Naive B cell (primary cell): ENCODE results near the gene XDH. TPM values are rescaled to one million over a fixed set of nuclear protein-coding genes. Genes with fewer than 3 reads are reported as not detected.
A peak's percentile ranks its signal among the peaks of the same experiment; 100 is the strongest.

Source experiments
- ATAC-seq, 2 donors: fragments of 150-1000 bp; cut with Tn5 transposase; 2 replicates each; pipeline ENCODE4 v1.10.0; 2021; ENCODE audit warnings: low read depth in 2 of 2, mild to moderate bottlenecking in 2 of 2, moderate library complexity in 2 of 2
- DNase-seq: peaks from one replicate; pipeline ENCODE4 v3.0.0; 2022
- H3K27ac Mint-ChIP-seq, 6 donors: one replicate each; pipeline ENCODE4 v1.8.0; 2020 to 2022; ENCODE audit warnings: mild to moderate bottlenecking in 6 of 6, mixed read lengths in 6 of 6, moderate library complexity in 5 of 6, inconsistent platforms in 2 of 6
- H3K27me3 Mint-ChIP-seq, 3 donors: one replicate each; pipeline ENCODE4 v1.8.0; 2021 to 2022; ENCODE audit warnings: mixed read lengths in 3 of 3, mild to moderate bottlenecking in 1 of 3
- H3K36me3 Mint-ChIP-seq, 2 donors: one replicate each; pipeline ENCODE4 v1.8.0; 2020 to 2022; ENCODE audit warnings: mixed read lengths in 2 of 2, inconsistent platforms in 1 of 2, mild to moderate bottlenecking in 1 of 2
- H3K4me1 Mint-ChIP-seq, 3 donors: one replicate each; pipeline ENCODE4 v1.8.0; 2020 to 2022; ENCODE audit warnings: mixed read lengths in 3 of 3, inconsistent platforms in 1 of 3, mild to moderate bottlenecking in 1 of 3, moderate library complexity in 1 of 3
- H3K4me3 Mint-ChIP-seq, 8 donors: one replicate each; pipeline ENCODE4 v1.8.0; 2020 to 2022; ENCODE audit warnings: mild to moderate bottlenecking in 8 of 8, mixed read lengths in 8 of 8, moderate library complexity in 8 of 8, inconsistent platforms in 2 of 8
- H3K9me3 Mint-ChIP-seq, 7 donors: one replicate each; pipeline ENCODE4 v1.8.0; 2020 to 2022; ENCODE audit warnings: mixed read lengths in 7 of 7, mild to moderate bottlenecking in 5 of 7, inconsistent platforms in 2 of 7, moderate library complexity in 1 of 7
- polyA plus RNA-seq, 6 donors: library from polyadenylated mRNA; unstranded; fragments of 300-500 nt; fragmentation: Illumina TruSeq; gene quantifications; one replicate each; pipeline ENCODE4 v1.2.3, GENCODE V29; 2021; ENCODE audit warnings: low read depth in 6 of 6

XDH gene
- polyA plus RNA-seq, 6 donors from 2014 or later, result not detected

GRCh38 chr2:31378389-31378788 lies 36.2 kb downstream of the XDH start:
- Mint-ChIP-seq H3K27me3 (peaks cover 7 to 17% (median 7%) of the 10 kb centered on the region in 3 donors), H3K4me3 (no peak overlapping the region), H3K27ac (no peak overlapping the region), H3K9me3 (peaks cover 0 to 2% (median 0%) of the 10 kb centered on the region in 7 donors), H3K4me1 (peaks cover 0 to 3% (median 0%) of the 10 kb centered on the region in 3 donors), H3K36me3 (no peaks in the 10 kb centered on the region)
- DNase-seq, result no peak
- ATAC-seq, result no peak

GRCh38 chr2:31373127-31373526 lies 41.4 kb downstream of the XDH start:
- H3K4me3 Mint-ChIP-seq, result no peak overlapping the region
- DNase-seq, result no peak
- H3K27me3 Mint-ChIP-seq, result peaks cover 0 to 11% (median 7%) of the 10 kb centered on the region in 3 donors
- peaks cover 0 to 2% (median 0%) of the 10 kb centered on the region in 7 donors for H3K9me3 Mint-ChIP-seq
- H3K27ac Mint-ChIP-seq, result peak overlapping the region in 1 of 6 donors; percentile 43
- H3K36me3 Mint-ChIP-seq, result no peaks in the 10 kb centered on the region
- peaks cover 0 to 3% (median 0%) of the 10 kb centered on the region in 3 donors for H3K4me1 Mint-ChIP-seq
- no peak for ATAC-seq

GRCh38 chr2:31372097-31372496 lies 42.4 kb downstream of the XDH start:
- Mint-ChIP-seq H3K9me3 (peaks cover 0 to 2% (median 0%) of the 10 kb centered on the region in 7 donors), H3K36me3 (no peaks in the 10 kb centered on the region), H3K4me1 (no peaks in the 10 kb centered on the region), H3K4me3 (no peak overlapping the region), H3K27me3 (peaks cover 0 to 11% (median 7%) of the 10 kb centered on the region in 3 donors), H3K27ac (no peak overlapping the region)
- ATAC-seq (no peak), DNase-seq (no peak)

- Mint-ChIP-seq H3K27me3 (peaks cover 0 to 11% (median 7%) of the 10 kb centered on the region in 3 donors), H3K36me3 (no peaks in the 10 kb centered on the region), H3K27ac (no peak overlapping the region), H3K4me1 (no peaks in the 10 kb centered on the region), H3K4me3 (no peak overlapping the region), H3K9me3 (peaks cover 0 to 2% (median 0%) of the 10 kb centered on the region in 7 donors)
- DNase-seq (no peak), ATAC-seq (no peak)
Observed at GRCh38 chr2:31371691-31372090, 42.9 kb downstream of the XDH start.

- Mint-ChIP-seq H3K27me3 (peaks cover 0 to 6% (median 0%) of the 10 kb centered on the region in 3 donors), H3K9me3 (no peaks in the 10 kb centered on the region), H3K4me1 (no peaks in the 10 kb centered on the region), H3K36me3 (no peaks in the 10 kb centered on the region), H3K27ac (no peak overlapping the region), H3K4me3 (no peak overlapping the region)
- no peak for ATAC-seq
- DNase-seq, result no peak
Observed at GRCh38 chr2:31366733-31367132, 47.8 kb downstream of the XDH start.

GRCh38 chr2:31365834-31366505 lies 48.6 kb downstream of the XDH start:
- H3K4me3 Mint-ChIP-seq, result no peak overlapping the region
- no peaks in the 10 kb centered on the region for H3K4me1 Mint-ChIP-seq
- no peaks in the 10 kb centered on the region for H3K36me3 Mint-ChIP-seq
- ATAC-seq (no peak), DNase-seq (no peak)
- H3K9me3 Mint-ChIP-seq, result no peaks in the 10 kb centered on the region
- H3K27ac Mint-ChIP-seq, result no peak overlapping the region
- peaks cover 0 to 7% (median 0%) of the 10 kb centered on the region in 3 donors for H3K27me3 Mint-ChIP-seq

- DNase-seq, result no peak
- Mint-ChIP-seq H3K4me1 (no peaks in the 10 kb centered on the region), H3K36me3 (no peaks in the 10 kb centered on the region), H3K27me3 (peaks cover 0 to 13% (median 0%) of the 10 kb centered on the region in 3 donors), H3K9me3 (no peaks in the 10 kb centered on the region), H3K27ac (no peak overlapping the region), H3K4me3 (no peak overlapping the region)
- no peak for ATAC-seq
Observed at GRCh38 chr2:31365348-31365747, 49.2 kb downstream of the XDH start.

- no peak overlapping the region for H3K4me3 Mint-ChIP-seq
- H3K9me3 Mint-ChIP-seq, result no peaks in the 10 kb centered on the region
- DNase-seq, result no peak
- H3K36me3 Mint-ChIP-seq, result no peaks in the 10 kb centered on the region
- no peaks in the 10 kb centered on the region for H3K4me1 Mint-ChIP-seq
- no peak for ATAC-seq
- H3K27me3 Mint-ChIP-seq, result peaks cover 0 to 14% (median 0%) of the 10 kb centered on the region in 3 donors
- no peak overlapping the region for H3K27ac Mint-ChIP-seq
Observed at GRCh38 chr2:31363956-31364750, 50.4 kb downstream of the XDH start.

- DNase-seq (no peak), ATAC-seq (no peak)
- Mint-ChIP-seq H3K4me1 (no peaks in the 10 kb centered on the region), H3K9me3 (no peaks in the 10 kb centered on the region), H3K4me3 (no peak overlapping the region), H3K27ac (no peak overlapping the region), H3K36me3 (no peaks in the 10 kb centered on the region), H3K27me3 (peaks cover 0 to 14% (median 0%) of the 10 kb centered on the region in 3 donors)
Observed at GRCh38 chr2:31362581-31362980, 52.0 kb downstream of the XDH start.

GRCh38 chr2:31359229-31359628 lies 55.3 kb downstream of the XDH start:
- H3K4me1 Mint-ChIP-seq, result no peaks in the 10 kb centered on the region
- peaks cover 22 to 46% (median 27%) of the 10 kb centered on the region in 3 donors for H3K27me3 Mint-ChIP-seq
- H3K36me3 Mint-ChIP-seq, result peaks cover 0 to 11% of the 10 kb centered on the region in 2 donors
- no peak for DNase-seq
- H3K9me3 Mint-ChIP-seq, result peaks cover 3 to 10% (median 6%) of the 10 kb centered on the region in 7 donors
- no peak overlapping the region for H3K27ac Mint-ChIP-seq
- no peak overlapping the region for H3K4me3 Mint-ChIP-seq
- no peak for ATAC-seq

GRCh38 chr2:31354837-31355236 lies 59.7 kb downstream of the XDH start:
- no peak for ATAC-seq
- peaks cover 6 to 17% (median 10%) of the 10 kb centered on the region in 7 donors for H3K9me3 Mint-ChIP-seq
- H3K4me1 Mint-ChIP-seq, result no peaks in the 10 kb centered on the region
- H3K27me3 Mint-ChIP-seq, result peaks cover 22 to 54% (median 53%) of the 10 kb centered on the region in 3 donors
- H3K27ac Mint-ChIP-seq, result no peak overlapping the region
- H3K4me3 Mint-ChIP-seq, result no peak overlapping the region
- no peak for DNase-seq
- H3K36me3 Mint-ChIP-seq, result peaks cover 0 to 13% of the 10 kb centered on the region in 2 donors

GRCh38 chr2:31353179-31353578 lies 61.4 kb downstream of the XDH start:
- Mint-ChIP-seq H3K36me3 (peaks cover 0 to 13% of the 10 kb centered on the region in 2 donors), H3K9me3 (peaks cover 6 to 17% (median 10%) of the 10 kb centered on the region in 7 donors), H3K27ac (no peak overlapping the region), H3K4me1 (no peaks in the 10 kb centered on the region), H3K4me3 (no peak overlapping the region), H3K27me3 (peaks cover 22 to 54% (median 53%) of the 10 kb centered on the region in 3 donors)
- no peak for DNase-seq
- ATAC-seq, result no peak

- H3K9me3 Mint-ChIP-seq, result peaks cover 5 to 11% (median 6%) of the 10 kb centered on the region in 7 donors
- H3K27me3 Mint-ChIP-seq, result peaks cover 9 to 48% (median 42%) of the 10 kb centered on the region in 3 donors
- ATAC-seq, result no peak
- H3K4me3 Mint-ChIP-seq, result no peak overlapping the region
- peaks cover 0 to 6% of the 10 kb centered on the region in 2 donors for H3K36me3 Mint-ChIP-seq
- no peak overlapping the region for H3K27ac Mint-ChIP-seq
- no peaks in the 10 kb centered on the region for H3K4me1 Mint-ChIP-seq
- no peak for DNase-seq
Observed at GRCh38 chr2:31349684-31350083, 64.9 kb downstream of the XDH start.

GRCh38 chr2:31349160-31349559 lies 65.4 kb downstream of the XDH start:
- ATAC-seq, result no peak
- H3K36me3 Mint-ChIP-seq, result peaks cover 0 to 1% of the 10 kb centered on the region in 2 donors

More at GRCh38 chr2:31349160-31349559, 65.4 kb downstream of the XDH start:
- Mint-ChIP-seq H3K9me3 (peaks cover 0 to 8% (median 4%) of the 10 kb centered on the region in 7 donors), H3K4me3 (no peak overlapping the region), H3K27me3 (peaks cover 5 to 48% (median 37%) of the 10 kb centered on the region in 3 donors), H3K4me1 (no peaks in the 10 kb centered on the region), H3K27ac (no peak overlapping the region)
- no peak for DNase-seq
